ENCODE measurements around the gene SLC9B1.
"Not testable (repeated sequence)": the region's sequence is repeated elsewhere in the genome, so short reads cannot be mapped to it uniquely, and the experiment has no call there.

SLC9B1 gene

GRCh38 chr4:103011378-103012025 is 8.0 kb downstream of the SLC9B1 start:
- DNase-seq = no peak

GRCh38 chr4:103010804-103011203 is 8.7 kb downstream of the SLC9B1 start:
- DNase-seq = no peak

- DNase-seq = no peak
Observed at GRCh38 chr4:103008875-103009729, 10.4 kb downstream of the SLC9B1 start.

GRCh38 chr4:103002551-103002950 is 17.0 kb downstream of the SLC9B1 start:
- DNase-seq = no peak

DNA sequence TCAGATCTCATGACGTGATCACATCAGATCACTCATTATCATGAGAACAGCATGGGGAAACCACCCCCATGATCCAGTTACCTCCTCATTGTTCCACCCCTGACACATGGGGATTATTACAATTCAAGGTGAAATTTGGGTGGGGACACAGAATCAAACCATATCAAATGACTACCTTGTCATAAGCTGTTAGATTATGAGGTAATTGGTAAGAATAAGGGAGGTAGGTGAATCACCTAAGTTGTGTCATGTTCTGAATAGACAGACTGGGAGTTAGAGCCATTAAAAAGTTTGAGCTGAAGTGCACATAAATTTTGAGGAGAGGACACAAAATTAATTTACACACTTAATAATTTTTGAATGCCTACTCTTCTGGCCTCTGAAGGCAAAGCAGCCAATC is 24.7 kb downstream of the SLC9B1 start:
- DNase-seq = no peak

- DNase-seq = not testable (repeated sequence)
Observed at GRCh38 chr4:102993985-102994384, 25.5 kb downstream of the SLC9B1 start.

GRCh38 chr4:102988429-102989020 is 31.0 kb downstream of the SLC9B1 start:
- no peak for DNase-seq

- no peak for DNase-seq
Observed at GRCh38 chr4:102981005-102981404, 38.5 kb downstream of the SLC9B1 start.

DNA sequence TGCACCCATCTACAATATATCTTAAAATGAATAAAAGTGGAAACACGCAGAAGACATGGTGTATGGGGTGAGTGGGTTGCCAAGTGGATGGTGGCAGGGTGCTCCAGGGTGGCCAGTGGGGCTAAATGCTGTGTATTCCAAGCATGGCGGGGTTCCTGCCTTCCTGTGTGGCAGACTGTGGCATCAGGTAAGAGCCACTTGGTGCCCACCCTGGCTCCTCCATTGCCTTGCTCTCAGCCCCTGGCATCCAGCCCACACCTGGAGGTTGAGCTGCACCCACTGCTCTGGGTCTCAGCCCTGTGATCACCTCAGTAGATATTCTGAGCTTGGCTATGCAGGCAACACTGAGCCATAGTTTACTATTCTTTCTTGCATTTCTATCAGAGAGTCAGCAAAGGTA is 57.7 kb downstream of the SLC9B1 start:
- DNase-seq = not testable (repeated sequence)

GRCh38 chr4:102959496-102959895 is 60.0 kb downstream of the SLC9B1 start:
- no peak for DNase-seq

DNA sequence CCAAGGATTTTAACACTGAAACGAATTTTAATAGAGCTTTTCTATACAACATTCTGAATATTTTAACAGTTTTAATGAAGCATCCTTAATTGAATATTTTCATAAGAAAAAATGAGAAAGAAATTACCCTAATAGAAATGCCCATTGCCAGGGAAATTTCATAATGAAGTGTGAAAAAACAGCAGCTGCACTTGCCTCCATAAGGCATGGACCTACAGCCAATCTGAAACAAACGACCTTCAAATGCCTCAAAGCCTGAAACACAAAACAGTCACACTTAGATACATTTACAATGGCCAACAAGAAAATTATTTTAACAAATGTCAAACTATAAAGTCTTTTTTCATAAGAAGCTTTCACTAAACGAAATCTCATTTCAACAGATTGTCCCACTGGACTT is 74.4 kb downstream of the SLC9B1 start:
- DNase-seq = no peak

DNA sequence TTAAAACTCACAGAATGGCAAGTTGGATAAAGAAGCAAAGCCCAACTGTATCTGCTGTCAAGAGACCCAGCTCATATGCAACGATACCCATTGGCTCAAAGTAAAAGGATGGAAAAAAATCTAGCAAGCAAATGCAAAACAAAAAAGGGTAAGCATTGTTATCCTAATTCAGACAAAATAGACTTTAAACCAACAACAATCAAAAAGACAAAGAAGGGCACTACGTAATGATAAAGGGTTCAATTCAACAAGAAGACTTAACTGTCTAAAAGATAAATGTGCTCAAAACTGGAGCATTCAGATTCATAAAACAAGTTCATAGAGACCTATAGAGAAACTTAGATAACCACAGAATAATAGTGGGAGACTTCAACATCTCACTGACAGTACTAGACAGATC is 81.4 kb downstream of the SLC9B1 start:
- DNase-seq = not testable (repeated sequence)

GRCh38 chr4:102935716-102936115 is 83.8 kb downstream of the SLC9B1 start:
- no peak for DNase-seq

DNA sequence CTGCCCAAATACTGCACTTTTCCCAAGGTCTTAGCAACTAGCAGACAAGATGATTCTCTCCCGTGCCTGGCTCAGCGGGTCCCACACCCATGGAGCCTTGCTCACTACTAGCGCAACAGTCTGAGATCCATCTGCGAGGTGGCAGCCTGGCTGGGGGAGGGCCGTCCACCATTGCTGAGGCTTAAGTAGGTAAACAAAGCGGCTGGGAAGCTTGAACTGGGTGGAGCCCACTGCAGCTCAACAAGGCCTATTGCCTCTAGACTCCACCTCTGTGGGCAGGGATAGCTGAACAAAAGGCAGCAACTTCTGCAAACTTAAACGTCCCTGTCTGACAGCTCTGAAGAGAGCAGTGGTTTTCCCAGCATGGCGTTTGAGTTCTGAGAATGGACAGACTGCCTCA is 99.8 kb downstream of the SLC9B1 start:
- not testable (repeated sequence) for DNase-seq

DNA sequence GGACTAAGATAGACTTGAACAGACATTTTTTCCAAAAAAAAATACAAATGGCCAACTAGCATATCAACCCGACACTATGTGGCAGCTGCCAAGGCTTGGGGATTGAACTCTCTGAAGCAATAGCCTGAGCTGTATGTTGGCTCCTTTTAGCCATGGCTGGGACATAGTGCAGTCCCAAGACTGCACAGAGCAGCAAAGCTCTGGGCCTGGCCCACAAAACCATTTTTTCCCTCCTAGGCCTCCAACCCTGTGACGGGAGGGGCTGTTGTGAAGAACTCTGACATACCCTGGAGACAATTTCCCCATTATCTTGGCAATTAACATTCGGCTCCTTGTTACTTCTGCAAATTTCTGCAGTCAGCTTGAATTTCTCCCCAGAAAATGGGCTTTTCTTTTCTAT is 100.6 kb downstream of the SLC9B1 start:
- DNase-seq = no peak

GRCh38 chr4:102901804-102902203 is 117.7 kb downstream of the SLC9B1 start:
- DNase-seq = no peak

- DNase-seq = not testable (repeated sequence)
Observed at GRCh38 chr4:102897610-102898009, 121.9 kb downstream of the SLC9B1 start.

GRCh38 chr4:102896547-102896946 is 123.0 kb downstream of the SLC9B1 start:
- DNase-seq = not testable (repeated sequence)

DNA sequence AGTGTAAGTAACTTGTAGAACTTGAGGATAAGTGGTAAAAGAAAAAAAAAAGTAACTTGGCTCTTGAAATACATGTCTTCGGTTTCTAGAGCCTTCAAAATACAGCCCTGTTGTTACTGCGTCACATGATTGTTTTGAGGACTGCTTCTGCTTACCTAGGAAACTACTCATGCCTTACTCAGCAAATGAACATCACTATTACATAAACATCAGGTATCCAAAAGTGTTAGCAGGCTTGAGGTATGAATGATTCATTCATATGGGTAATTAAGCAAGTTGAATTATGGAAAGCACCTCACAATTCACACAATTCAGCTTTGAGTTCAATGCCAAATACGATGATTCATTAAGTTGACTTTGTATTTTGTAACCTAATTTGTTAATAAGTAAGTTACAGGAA is 129.6 kb downstream of the SLC9B1 start:
- not testable (repeated sequence) for DNase-seq

DNA sequence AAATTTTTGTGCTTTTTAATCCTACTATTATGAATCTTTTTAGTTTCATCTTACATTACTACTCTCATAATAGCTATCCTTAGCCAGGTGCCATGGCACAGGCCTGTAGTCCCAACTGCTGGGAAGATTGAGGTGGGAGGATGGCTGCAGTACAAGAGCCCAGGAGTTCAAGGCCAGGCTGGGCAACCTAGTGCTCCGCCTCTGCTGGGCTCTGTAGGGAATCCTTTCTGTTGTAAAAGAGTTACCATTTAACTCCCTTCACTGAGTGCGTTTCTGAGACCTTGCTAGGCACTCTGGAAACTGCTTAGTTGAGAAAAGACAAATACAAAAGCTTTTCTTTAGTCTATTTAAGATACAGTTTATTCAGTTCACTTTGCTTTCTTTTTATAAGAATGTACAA is 130.9 kb downstream of the SLC9B1 start:
- DNase-seq = not testable (repeated sequence)

- no peak for DNase-seq
Observed at GRCh38 chr4:102883278-102883677, 136.2 kb downstream of the SLC9B1 start.

GRCh38 chr4:102881343-102881742 is 138.2 kb downstream of the SLC9B1 start:
- no peak for DNase-seq

GRCh38 chr4:102878901-102879300 is 140.6 kb downstream of the SLC9B1 start:
- no peak for DNase-seq

GRCh38 chr4:102878349-102878748 is 141.2 kb downstream of the SLC9B1 start:
- not testable (repeated sequence) for DNase-seq
